Left lung (tissue), 10 donors: ENCODE data around the gene CLCN2. TPM values are rescaled to one million over a fixed set of nuclear protein-coding genes. Genes with fewer than 3 reads are reported as not detected.

Source experiments
- ATAC-seq: fragments of 200-7000 bp; cut with Tn5 transposase; one replicate; pipeline ENCODE4 v1.9.1; 2020; ENCODE audit warnings: moderate library complexity
- DNase-seq, 4 donors: peaks; one replicate each; pipeline ENCODE4 v3.0.0-alpha.2; 2013 to 2020
- H3K27ac ChIP-seq, 2 donors: fragments of 200-600 bp; sonication (generic) in 1 of 2; one replicate each; pipeline versions ENCODE4 v1.5.0 to v1.8.0; 2020 to 2021
- H3K27me3 ChIP-seq, 2 donors: fragments of 200-600 bp; sonication (generic) in 1 of 2; one replicate each; pipeline versions ENCODE4 v1.5.0 to v1.8.0; 2020 to 2021
- H3K36me3 ChIP-seq, 2 donors: fragments of 200-600 bp; sonication (generic) in 1 of 2; one replicate each; pipeline versions ENCODE4 v1.5.0 to v1.8.0; 2020 to 2021
- H3K4me1 ChIP-seq, 2 donors: fragments of 200-600 bp; one replicate each; pipeline ENCODE4 v1.8.0; 2021
- H3K4me3 ChIP-seq, 2 donors: fragments of 200-600 bp; sonication (generic) in 1 of 2; one replicate each; pipeline versions ENCODE4 v1.5.0 to v1.8.0; 2020 to 2021; ENCODE audit warnings: mild to moderate bottlenecking in 1 of 2
- H3K9me3 ChIP-seq, 2 donors: fragments of 200-600 bp; sonication (generic) in 1 of 2; one replicate each; pipeline versions ENCODE4 v1.5.0 to v1.8.0; 2020 to 2021
- intact Hi-C, 2 donors: fragments of 100-400 bp; cut with DNase I; formaldehyde crosslinking; loops; one replicate each; pipeline versions ENCODE4 v1.11.2 to v1.14.2; 2022
- polyA plus RNA-seq, 6 donors: library from polyadenylated mRNA; unstranded; fragments of 120-200 nt; gene quantifications; one replicate each; pipeline ENCODE4 v1.2.1, GENCODE V29; 2013; ENCODE audit not compliant: insufficient read length in 6 of 6
- total RNA-seq, 2 donors: library from RNA; stranded (reverse); fragmentation: NEBNext Ultra II Directional; extraction: Animal tissue kit (Norgen Biotek cat#: 25700); gene quantifications; one replicate each; pipeline ENCODE4 v1.2.1, GENCODE V29; 2021
- TF ChIP-seq, protein P1 (sequence below), 2 donors: fragments of 200-600 bp; sonication (generic) in 1 of 2; IDR thresholded peaks; one replicate each; pipeline versions ENCODE4 v1.5.0 to v1.8.0; 2021; ENCODE audit warnings: antibody characterized with exemption in 2 of 2
- donor health status: DM: no; HTN: yes; CAD: no.
- donor health status: DM: no; HTN: no; CAD: no.

The CLCN2 gene
- total and polyA plus RNA-seq, 8 donors: 4.4 to 12.0 (median 10.1) TPM

DNA sequence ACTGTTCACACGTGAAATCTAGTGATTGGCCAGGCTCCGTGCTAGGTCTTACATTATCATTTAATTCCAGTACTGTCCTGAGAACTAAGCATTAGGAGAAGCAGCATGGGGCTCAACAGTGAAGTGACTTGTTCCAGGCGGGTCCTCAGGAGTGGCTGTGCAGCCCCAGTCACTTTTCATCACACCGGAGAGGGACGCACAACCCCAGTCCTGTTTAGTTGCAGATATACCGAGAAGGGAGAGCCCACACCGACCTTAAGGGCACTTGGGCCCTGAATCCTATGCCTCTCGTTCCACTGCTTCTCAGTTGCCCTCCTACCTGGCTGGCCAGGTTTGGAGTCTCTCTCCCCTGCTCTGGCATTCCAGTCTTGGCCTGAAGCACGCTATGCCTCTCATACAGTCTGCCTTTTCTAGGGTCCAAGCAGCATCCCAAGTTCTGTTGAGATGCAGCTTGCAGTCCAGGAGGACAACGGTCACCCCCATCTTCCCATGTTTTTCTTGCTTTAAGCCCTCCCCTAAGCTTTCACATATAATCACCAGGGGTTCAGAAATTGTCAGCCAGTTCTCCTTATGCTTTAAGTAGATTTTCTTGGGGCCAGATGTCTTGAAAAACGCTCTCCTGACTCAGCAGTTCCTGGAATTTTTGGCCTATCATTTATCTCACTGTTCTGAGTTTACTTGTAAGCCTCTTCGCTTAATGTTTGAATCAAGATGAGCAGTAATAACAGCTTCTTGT is 13.9 kb downstream of the CLCN2 start:
- no peak overlapping the region for H3K27ac ChIP-seq
- DNase-seq: no peak

GRCh38 chr3:184346480-184347190 is 14.8 kb downstream of the CLCN2 start:
- H3K9me3 ChIP-seq: no peaks in the 10 kb centered on the region
- H3K36me3 ChIP-seq: peaks cover 0 to 36% of the 10 kb centered on the region in 2 donors
- no peak overlapping the region for H3K27ac ChIP-seq
- ATAC-seq (no peak), DNase-seq (peak in 1 of 4 donors; percentile 67)
- H3K4me1 ChIP-seq: peaks cover 0 to 11% of the 10 kb centered on the region in 2 donors
- intact Hi-C loops: no loop called here
- H3K27me3 ChIP-seq: no peaks in the 10 kb centered on the region
- TF ChIP-seq, protein P1, sequence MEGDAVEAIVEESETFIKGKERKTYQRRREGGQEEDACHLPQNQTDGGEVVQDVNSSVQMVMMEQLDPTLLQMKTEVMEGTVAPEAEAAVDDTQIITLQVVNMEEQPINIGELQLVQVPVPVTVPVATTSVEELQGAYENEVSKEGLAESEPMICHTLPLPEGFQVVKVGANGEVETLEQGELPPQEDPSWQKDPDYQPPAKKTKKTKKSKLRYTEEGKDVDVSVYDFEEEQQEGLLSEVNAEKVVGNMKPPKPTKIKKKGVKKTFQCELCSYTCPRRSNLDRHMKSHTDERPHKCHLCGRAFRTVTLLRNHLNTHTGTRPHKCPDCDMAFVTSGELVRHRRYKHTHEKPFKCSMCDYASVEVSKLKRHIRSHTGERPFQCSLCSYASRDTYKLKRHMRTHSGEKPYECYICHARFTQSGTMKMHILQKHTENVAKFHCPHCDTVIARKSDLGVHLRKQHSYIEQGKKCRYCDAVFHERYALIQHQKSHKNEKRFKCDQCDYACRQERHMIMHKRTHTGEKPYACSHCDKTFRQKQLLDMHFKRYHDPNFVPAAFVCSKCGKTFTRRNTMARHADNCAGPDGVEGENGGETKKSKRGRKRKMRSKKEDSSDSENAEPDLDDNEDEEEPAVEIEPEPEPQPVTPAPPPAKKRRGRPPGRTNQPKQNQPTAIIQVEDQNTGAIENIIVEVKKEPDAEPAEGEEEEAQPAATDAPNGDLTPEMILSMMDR (IDR thresholded peaks at IDR 0.05): no peak
- H3K4me3 ChIP-seq: no peak overlapping the region

More for the DNA sequence above, 13.9 kb downstream of the CLCN2 start:
- peaks cover 0 to 7% of the 10 kb centered on the region in 2 donors for H3K4me1 ChIP-seq
- H3K4me3 ChIP-seq: no peak overlapping the region
- ATAC-seq: no peak
- TF ChIP-seq, protein P1 (IDR thresholded peaks at IDR 0.05): no peak
- intact Hi-C loops: no loop called here
- no peaks in the 10 kb centered on the region for H3K27me3 ChIP-seq
- H3K9me3 ChIP-seq: no peaks in the 10 kb centered on the region
- peaks cover 0 to 27% of the 10 kb centered on the region in 2 donors for H3K36me3 ChIP-seq

DNA sequence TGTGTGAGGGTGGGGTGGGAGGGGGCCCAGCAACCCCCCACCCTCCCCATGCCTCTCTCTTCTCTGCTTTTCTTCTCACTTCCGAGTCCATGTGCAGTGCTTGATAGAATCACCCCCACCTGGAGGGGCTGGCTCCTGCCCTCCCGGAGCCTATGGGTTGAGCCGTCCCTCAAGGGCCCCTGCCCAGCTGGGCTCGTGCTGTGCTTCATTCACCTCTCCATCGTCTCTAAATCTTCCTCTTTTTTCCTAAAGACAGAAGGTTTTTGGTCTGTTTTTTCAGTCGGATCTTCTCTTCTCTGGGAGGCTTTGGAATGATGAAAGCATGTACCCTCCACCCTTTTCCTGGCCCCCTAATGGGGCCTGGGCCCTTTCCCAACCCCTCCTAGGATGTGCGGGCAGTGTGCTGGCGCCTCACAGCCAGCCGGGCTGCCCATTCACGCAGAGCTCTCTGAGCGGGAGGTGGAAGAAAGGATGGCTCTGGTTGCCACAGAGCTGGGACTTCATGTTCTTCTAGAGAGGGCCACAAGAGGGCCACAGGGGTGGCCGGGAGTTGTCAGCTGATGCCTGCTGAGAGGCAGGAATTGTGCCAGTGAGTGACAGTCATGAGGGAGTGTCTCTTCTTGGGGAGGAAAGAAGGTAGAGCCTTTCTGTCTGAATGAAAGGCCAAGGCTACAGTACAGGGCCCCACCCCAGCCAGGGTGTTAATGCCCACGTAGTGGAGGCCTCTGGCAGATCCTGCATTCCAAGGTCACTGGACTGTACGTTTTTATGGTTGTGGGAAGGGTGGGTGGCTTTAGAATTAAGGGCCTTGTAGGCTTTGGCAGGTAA is 15.9 kb downstream of the CLCN2 start:
- H3K27me3 ChIP-seq: no peaks in the 10 kb centered on the region
- H3K4me1 ChIP-seq: peaks cover 0 to 19% of the 10 kb centered on the region in 2 donors
- ATAC-seq (peak; percentile 80), DNase-seq (peak in 3 of 4 donors; percentile 56 to 80 (median 75))
- H3K27ac ChIP-seq: no peak overlapping the region
- H3K36me3 ChIP-seq: peaks cover 0 to 39% of the 10 kb centered on the region in 2 donors
- H3K4me3 ChIP-seq: no peak overlapping the region
- intact Hi-C loops: no loop called here
- TF ChIP-seq, protein P1 (IDR thresholded peaks at IDR 0.05): peak in 1 of 2 donors; percentile 48
- no peaks in the 10 kb centered on the region for H3K9me3 ChIP-seq

GRCh38 chr3:184344579-184345316 is 16.7 kb downstream of the CLCN2 start:
- TF ChIP-seq, protein P1 (IDR thresholded peaks at IDR 0.05): no peak

More at GRCh38 chr3:184344579-184345316, 16.7 kb downstream of the CLCN2 start:
- no peak overlapping the region for H3K27ac ChIP-seq
- peak in 1 of 4 donors; percentile 75 for DNase-seq
- H3K36me3 ChIP-seq: peaks cover 0 to 39% of the 10 kb centered on the region in 2 donors
- intact Hi-C loops: no loop called here
- H3K9me3 ChIP-seq: no peaks in the 10 kb centered on the region
- ATAC-seq: no peak
- peaks cover 0 to 24% of the 10 kb centered on the region in 2 donors for H3K4me1 ChIP-seq
- H3K27me3 ChIP-seq: no peaks in the 10 kb centered on the region
- H3K4me3 ChIP-seq: no peak overlapping the region
